Parathyroid adenoma (tissue), 2 donors: ENCODE data around the gene PCP2.

ENCODE experiments used
- H2AFZ ChIP-seq: fragments of 300-600 bp; sonication (generic); one replicate; pipeline ENCODE4 v1.7.0; 2017; ENCODE audit warnings: antibody characterized with exemption, mild to moderate bottlenecking
- H3K27ac ChIP-seq: fragments of 300-600 bp; sonication (generic); one replicate; pipeline ENCODE4 v1.7.0; 2017
- H3K27me3 ChIP-seq: fragments of 300-600 bp; sonication (generic); one replicate; pipeline ENCODE4 v1.7.0; 2017; ENCODE audit warnings: low read length; ENCODE audit not compliant: control insufficient read depth, insufficient read depth
- H3K36me3 ChIP-seq: fragments of 300-600 bp; sonication (generic); one replicate; pipeline ENCODE4 v1.7.0; 2017; ENCODE audit warnings: low read length; ENCODE audit not compliant: control insufficient read depth, insufficient read depth
- H3K4me1 ChIP-seq: fragments of 300-600 bp; sonication (generic); one replicate; pipeline ENCODE4 v1.7.0; 2017; ENCODE audit warnings: control low read depth
- H3K4me2 ChIP-seq: fragments of 300-600 bp; sonication (generic); one replicate; pipeline ENCODE4 v1.7.0; 2017; ENCODE audit warnings: low read length
- H3K4me3 ChIP-seq: fragments of 300-600 bp; sonication (generic); one replicate; pipeline ENCODE4 v1.7.0; 2017; ENCODE audit warnings: low read depth, low read length
- H3K79me2 ChIP-seq: fragments of 300-600 bp; sonication (generic); one replicate; pipeline ENCODE4 v1.7.0; 2017; ENCODE audit warnings: control low read depth
- H3K9ac ChIP-seq: fragments of 300-600 bp; sonication (generic); one replicate; pipeline ENCODE4 v1.7.0; 2017; ENCODE audit warnings: mild to moderate bottlenecking
- H3K9me3 ChIP-seq: fragments of 300-600 bp; sonication (generic); one replicate; pipeline ENCODE4 v1.7.0; 2017; ENCODE audit warnings: low read length; ENCODE audit not compliant: control insufficient read depth
- CTCF ChIP-seq: fragments of 300-600 bp; sonication (generic); IDR thresholded peaks from one replicate; pipeline ENCODE4 v1.7.0; 2017; ENCODE audit warnings: antibody characterized with exemption, mild to moderate bottlenecking
- donor health status: primary hyperparathyroidism.

The PCP2 gene

GRCh38 chr19:7655581-7655980 lies 22.1 kb upstream of the PCP2 start:
- Histone ChIP-seq H3K4me1 (no peaks in the 10 kb centered on the region), H3K9me3 (no peaks in the 10 kb centered on the region), H2AFZ (no peak overlapping the region), H3K79me2 (no peaks in the 10 kb centered on the region), H3K27ac (no peak overlapping the region), H3K9ac (no peak overlapping the region), H3K27me3 (no peaks in the 10 kb centered on the region), H3K36me3 (no peaks in the 10 kb centered on the region), H3K4me3 (no peak overlapping the region), H3K4me2 (no peak overlapping the region)
- no peak for TF ChIP-seq CTCF

- TF ChIP-seq CTCF, result no peak
- no peak overlapping the region for H3K4me2 ChIP-seq
- H3K9ac ChIP-seq, result no peak overlapping the region
- no peaks in the 10 kb centered on the region for H3K79me2 ChIP-seq
- no peak overlapping the region for H2AFZ ChIP-seq
- no peaks in the 10 kb centered on the region for H3K27me3 ChIP-seq
- no peak overlapping the region for H3K4me3 ChIP-seq
- no peak overlapping the region for H3K27ac ChIP-seq
- H3K36me3 ChIP-seq, result no peaks in the 10 kb centered on the region
- H3K9me3 ChIP-seq, result no peaks in the 10 kb centered on the region
- no peaks in the 10 kb centered on the region for H3K4me1 ChIP-seq
Measured at GRCh38 chr19:7654401-7654800, 20.9 kb upstream of the PCP2 start.

- Histone ChIP-seq H3K9ac (no peak overlapping the region), H2AFZ (peak overlapping the region; percentile 66), H3K4me3 (peak overlapping the region; percentile 29), H3K79me2 (no peaks in the 10 kb centered on the region), H3K27me3 (no peaks in the 10 kb centered on the region), H3K9me3 (no peaks in the 10 kb centered on the region), H3K4me1 (no peaks in the 10 kb centered on the region), H3K4me2 (peak overlapping the region; percentile 67), H3K27ac (no peak overlapping the region), H3K36me3 (no peaks in the 10 kb centered on the region)
- peak; percentile 97 for TF ChIP-seq CTCF
Measured at GRCh38 chr19:7652061-7652641, 18.6 kb upstream of the PCP2 start.

- H3K27ac ChIP-seq, result no peak overlapping the region
- H3K9ac ChIP-seq, result no peak overlapping the region
- TF ChIP-seq CTCF, result no peak
- H3K27me3 ChIP-seq, result no peaks in the 10 kb centered on the region
- no peaks in the 10 kb centered on the region for H3K4me1 ChIP-seq
- no peak overlapping the region for H2AFZ ChIP-seq
- H3K9me3 ChIP-seq, result no peaks in the 10 kb centered on the region
- no peaks in the 10 kb centered on the region for H3K36me3 ChIP-seq
- H3K4me2 ChIP-seq, result no peak overlapping the region
- no peaks in the 10 kb centered on the region for H3K79me2 ChIP-seq
- H3K4me3 ChIP-seq, result no peak overlapping the region
Measured at GRCh38 chr19:7650148-7650547, 16.6 kb upstream of the PCP2 start.

- no peak for TF ChIP-seq CTCF
- no peak overlapping the region for H3K9ac ChIP-seq
- no peaks in the 10 kb centered on the region for H3K27me3 ChIP-seq
- no peak overlapping the region for H3K4me3 ChIP-seq
- H2AFZ ChIP-seq, result no peak overlapping the region
- no peak overlapping the region for H3K4me2 ChIP-seq
- H3K27ac ChIP-seq, result no peak overlapping the region
- no peaks in the 10 kb centered on the region for H3K9me3 ChIP-seq
- no peaks in the 10 kb centered on the region for H3K79me2 ChIP-seq
- no peaks in the 10 kb centered on the region for H3K36me3 ChIP-seq
- no peaks in the 10 kb centered on the region for H3K4me1 ChIP-seq
Measured at GRCh38 chr19:7648265-7649014, 14.9 kb upstream of the PCP2 start.
